Activated naive CD4-positive, alpha-beta T cell treated with Interleukin-2 at 50 U/mL for 16 hours (primary cell): ENCODE measurements around the gene LMBR1L.
A peak's percentile ranks its signal among the peaks of the same experiment; 100 is the strongest.

Experiments used
- DNase-seq: peaks from one replicate; pipeline ENCODE4 v3.0.0-alpha.2; 2020

The LMBR1L gene

DNA sequence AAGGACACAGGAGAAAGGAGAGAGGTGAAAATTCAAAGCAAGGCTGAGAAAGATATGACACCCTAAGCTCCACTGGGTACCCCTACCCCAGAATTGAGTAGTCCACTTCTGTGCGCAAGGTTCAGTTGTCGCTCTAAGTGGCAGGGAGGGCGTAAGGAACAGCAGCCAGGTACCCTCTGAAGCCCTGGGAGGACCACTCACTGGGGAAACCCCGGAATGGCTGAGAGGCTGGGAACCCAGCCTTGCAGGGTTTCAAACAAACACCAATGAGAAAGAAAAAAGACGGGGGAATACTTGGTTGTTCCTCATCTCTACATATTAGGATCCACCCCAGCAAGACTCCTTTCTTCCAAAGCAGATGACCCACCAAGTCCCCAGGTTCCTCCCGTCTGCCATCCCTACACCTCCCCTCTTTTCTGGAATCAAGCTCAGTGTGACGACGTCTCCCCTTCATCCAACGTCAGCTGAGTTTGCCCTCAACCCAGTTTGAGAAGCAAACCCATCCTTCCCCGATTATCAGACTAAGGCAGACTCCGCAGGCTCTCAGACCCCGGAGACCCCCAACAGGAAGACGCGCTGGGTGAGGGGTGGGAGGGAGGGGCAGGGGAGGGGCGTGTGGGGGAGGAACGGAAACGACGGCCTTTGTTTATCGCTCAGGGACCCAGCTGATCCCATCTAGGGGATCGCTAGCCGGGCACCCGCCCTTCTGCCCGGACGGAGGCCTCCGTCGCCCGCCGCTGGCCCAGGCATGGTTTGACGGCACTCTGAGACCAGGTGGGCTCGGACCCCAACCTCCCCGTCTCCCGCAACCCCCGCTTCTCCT lies 795 bp downstream of the LMBR1L start:
- DNase-seq = peak; percentile 16

GRCh38 chr12:49108958-49109404 lies 1.7 kb downstream of the LMBR1L start:
- no peak for DNase-seq

GRCh38 chr12:49105504-49106084 lies 5.1 kb downstream of the LMBR1L start:
- DNase-seq = no peak

DNA sequence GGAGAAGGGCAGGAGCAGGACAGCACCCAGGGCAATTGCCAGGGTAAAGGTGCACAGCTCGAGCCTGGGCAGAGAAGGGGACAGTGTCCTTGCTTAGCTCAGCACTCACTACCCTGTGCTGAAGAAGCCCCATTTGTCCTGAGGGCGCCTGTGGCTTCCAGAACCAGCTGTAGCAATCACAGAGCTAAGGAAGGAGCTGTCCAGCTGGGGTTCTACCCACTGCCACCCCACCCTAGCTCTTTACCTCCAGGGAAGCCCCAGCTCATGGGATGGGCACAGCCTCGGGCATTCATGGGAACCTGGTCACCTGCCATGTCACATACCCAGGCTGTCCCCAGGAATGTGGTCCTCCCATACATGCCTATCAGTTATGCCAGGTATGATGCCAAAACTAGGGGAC lies 5.8 kb downstream of the LMBR1L start:
- no peak for DNase-seq

DNA sequence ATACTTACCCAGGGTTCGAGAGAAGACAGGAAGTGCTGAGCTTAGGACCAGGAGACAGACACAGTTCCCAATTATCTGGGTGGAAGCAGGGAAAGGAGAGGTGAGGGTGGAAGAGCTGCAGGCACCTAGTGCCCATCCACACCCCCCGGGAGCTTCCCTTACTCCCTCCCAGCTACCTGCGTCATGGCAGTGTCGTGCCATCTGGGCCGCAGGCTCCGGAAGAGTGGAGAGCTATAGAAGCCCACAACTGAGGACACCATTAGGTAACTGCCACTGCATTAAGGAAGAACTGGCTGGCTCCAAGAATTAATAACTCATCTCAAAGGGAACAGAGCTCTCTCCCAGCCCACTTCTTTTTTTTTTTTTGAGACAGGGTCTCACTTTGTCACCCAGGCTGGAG lies 10.3 kb downstream of the LMBR1L start:
- no peak for DNase-seq

DNA sequence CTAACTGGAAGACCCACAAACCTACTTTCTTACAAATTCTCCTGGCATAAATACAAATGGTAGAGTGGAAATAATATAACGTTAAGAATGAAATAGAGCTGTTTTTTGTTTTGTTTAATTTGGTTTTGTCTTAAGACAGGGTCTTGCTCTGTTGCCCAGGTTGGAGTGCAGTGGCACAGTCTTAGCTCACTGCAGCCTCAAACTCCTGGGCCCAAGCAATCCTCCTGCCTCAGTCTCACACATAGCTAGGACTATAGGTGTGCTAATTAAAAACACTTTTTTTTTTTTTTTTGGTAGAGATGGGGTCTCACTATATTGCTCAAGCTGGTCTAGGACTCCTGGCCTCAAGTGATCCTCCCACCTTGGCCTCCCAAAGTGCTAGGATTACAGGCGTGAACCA lies 11.9 kb downstream of the LMBR1L start:
- no peak for DNase-seq

GRCh38 chr12:49098035-49098451 lies 12.6 kb downstream of the LMBR1L start:
- DNase-seq = peak; percentile 71

- DNase-seq = no peak
These were observed 13.3 kb downstream of the LMBR1L start for GRCh38 chr12:49097381-49097780.

- DNase-seq = no peak
These were observed 15.7 kb downstream of the LMBR1L start for GRCh38 chr12:49094975-49095365.

DNA sequence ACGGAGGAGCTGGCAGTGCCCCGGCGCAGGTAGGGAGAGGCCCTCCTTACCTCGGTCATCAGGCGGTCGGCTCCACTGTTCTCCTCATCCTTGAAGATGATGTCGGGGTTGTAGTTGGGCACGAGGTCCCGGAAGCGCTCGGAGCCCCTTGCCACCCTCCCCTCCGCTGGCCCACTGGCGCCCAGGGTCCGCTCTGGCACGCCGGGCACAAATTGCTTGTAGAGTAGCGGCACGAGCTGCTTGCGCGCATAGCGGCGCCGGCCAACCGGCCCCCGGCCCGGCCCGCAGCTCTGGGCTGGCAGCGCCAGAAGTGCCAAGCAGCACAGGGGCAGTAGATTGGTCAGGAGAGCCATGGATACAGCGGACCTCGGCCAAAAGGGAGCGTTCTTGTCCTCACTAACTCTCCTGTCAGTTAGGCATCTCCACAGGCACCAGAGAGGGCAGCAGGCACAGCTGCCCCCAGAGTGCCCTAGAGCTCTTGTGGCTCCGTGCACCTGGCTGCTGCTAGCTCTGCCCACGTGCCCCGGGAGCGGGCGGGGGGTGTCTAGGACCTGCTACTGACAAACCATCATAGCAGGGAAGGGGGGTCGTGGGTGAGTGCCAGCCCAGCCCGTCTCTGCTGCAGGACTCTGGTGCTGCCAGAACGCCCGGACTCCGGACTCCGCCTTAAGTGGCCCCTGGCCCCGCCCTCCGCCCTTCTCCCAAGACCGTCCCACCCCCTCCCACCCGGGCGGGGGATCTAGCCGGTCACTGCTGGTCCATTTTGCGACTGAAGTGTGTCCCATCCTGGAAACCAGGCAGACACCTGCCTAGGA lies 16.3 kb downstream of the LMBR1L start, which contains the start of gene DHH:
TSS of gene DHH (minus strand) at position 642 of the 815 bp plus-strand sequence. CDS start at position 353, 289 bp downstream.
- DNase-seq = peak; percentile 6

DNA sequence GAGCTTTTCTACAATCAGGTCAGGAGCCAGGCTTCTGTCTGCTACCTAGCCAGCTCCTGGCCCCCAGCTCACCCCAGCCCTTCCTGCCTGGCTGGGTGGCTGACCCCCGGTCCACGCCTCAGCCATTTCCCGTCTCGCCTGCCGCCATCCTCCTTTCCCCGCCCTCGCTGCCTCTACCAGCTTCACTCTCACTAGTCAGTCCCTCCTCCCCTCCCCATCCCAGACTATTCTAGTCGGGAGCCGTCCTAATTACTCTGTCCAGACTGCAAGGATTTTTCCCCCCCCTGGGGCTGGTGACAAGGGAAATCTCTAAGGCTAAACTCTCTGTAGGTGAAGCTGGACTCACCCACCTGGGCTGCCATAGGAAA lies 16.9 kb downstream of the LMBR1L start:
- DNase-seq = no peak

GRCh38 chr12:49092816-49093406 lies 17.7 kb downstream of the LMBR1L start:
- DNase-seq = no peak

DNA sequence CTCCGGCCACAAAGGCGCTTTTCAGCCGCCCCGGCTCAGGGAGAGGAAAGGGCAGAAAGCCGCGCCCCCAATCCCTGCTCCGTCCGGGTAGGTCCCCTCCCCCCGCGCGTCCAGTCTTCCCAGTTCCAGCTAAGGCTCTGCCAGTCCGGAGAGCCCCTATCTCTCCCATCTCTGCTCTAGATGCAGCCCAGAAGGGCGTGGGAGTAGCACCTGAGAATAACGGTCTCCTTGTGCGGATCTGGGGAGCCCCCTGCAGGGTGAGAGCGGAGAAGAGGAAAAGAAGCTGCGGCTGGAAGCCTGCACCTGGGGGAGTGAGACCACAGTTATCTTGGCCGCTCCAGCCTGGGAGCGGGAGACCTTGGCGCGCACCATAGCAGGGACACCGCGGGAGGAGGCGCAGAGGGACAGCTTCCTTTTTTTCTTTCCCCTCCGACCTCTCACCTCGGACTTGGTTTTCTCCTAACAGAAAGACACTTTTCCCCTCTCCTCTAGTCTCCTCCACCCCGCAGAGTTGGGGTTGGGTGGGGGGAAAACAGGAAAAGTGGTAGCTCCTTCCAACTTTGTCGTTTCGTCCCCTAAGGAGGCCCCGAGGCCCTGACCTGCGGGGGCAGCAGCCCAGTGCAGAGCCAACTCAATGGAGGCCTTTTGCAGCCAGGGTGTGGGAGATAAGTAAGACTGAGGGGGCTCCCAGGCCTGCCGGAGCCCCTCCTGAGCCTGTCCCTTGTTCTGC lies 18.4 kb downstream of the LMBR1L start:
- peak; percentile 68 for DNase-seq

DNA sequence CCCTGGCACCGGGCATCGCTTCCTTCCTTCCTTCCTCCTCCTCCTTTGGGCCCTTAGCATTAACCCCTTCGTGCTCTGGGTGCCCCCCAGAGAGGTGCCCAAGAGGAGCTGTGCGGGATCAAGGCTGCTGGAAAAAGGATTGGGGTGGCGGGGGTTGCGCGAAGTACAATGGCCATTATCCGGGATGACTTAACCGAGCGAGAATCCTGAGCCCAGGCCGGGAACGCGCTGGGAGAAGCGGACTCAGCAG lies 18.9 kb downstream of the LMBR1L start:
- DNase-seq = no peak

GRCh38 chr12:49091056-49091835 lies 19.4 kb downstream of the LMBR1L start:
- no peak for DNase-seq

DNA sequence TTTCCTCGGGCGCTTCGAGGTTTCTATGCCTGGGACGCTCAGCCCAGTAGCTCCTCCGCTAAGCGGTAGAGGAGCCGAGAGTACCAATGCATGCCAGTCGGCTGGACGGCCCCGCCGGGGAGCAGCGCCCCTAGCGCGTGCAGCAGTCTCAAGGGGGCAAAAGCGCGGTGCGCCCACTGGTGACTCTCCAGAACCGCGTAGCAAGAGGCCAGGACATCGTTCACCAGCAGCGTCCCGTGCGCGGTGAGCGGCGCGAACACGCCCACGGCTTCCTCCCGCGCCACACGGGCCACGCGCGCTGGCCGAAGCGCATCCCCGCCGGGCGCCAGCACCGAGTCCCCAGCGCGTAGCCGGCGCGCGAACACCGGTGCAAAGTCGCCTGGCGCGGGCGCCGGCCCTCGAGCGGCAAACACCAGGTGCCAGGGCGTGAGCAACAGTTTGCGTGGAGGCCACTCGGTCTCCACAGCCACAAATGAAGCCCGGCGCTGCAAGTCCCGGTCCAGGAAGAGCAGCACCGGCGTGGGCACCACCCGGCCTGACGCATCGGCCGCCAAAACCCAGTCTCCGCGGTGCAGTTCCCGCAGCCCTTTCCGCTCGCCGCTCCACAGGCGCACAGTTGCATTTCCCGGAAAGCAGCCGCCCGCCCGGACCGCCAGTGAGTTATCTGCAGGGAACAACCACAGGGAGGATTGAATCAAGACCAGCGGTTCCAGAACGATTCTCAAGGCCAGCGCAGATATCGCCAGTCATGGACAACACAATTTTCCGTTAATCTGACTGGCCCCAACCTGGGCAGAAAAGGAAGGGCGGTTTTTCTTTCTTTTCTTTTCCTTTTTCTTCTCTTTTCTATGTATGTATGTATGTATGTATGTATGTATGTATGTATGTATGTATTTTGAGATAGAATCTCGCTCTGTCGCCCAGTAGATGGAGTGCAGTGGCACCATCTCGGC lies 20.6 kb downstream of the LMBR1L start:
- DNase-seq = peak; percentile 48

GRCh38 chr12:49088932-49089330 lies 21.7 kb downstream of the LMBR1L start:
- no peak for DNase-seq

DNA sequence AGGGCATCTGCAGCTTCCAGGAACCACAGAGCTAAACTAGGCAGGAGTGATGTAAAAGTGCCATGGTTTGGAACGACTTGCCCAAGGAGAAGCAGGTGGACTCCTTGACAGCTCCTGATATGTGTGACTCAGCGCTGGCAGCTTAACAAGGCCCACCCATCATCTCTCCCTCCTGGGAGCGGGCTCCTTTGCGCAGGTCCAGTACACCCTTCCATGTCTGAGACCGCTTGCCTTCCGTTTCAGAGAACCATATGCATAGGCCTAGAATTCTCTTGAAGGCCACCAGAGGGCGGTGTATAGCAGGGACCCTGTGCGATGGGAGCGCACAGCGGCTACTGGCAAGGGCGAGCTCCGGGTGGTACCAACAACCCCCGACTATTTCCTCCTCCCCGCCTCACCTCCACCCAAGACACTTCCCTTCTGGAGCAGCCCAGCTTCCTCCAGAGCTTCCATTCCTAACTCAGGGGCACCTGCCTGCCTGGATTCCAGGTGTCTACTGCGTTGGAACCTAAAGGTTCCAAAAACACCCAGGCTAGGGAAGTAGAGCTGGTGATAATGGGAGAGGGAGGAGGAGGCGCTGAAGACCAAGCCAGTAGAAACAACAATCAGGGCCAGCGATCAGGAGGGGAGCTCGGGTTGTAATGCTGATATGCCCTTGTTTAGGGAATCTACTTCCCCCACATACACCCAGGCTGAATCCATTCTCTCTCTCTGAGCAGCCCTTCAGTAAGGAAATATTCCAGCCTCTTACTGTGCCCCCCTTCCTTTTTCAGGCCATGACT lies 22.3 kb downstream of the LMBR1L start:
- DNase-seq = peak; percentile 68

DNA sequence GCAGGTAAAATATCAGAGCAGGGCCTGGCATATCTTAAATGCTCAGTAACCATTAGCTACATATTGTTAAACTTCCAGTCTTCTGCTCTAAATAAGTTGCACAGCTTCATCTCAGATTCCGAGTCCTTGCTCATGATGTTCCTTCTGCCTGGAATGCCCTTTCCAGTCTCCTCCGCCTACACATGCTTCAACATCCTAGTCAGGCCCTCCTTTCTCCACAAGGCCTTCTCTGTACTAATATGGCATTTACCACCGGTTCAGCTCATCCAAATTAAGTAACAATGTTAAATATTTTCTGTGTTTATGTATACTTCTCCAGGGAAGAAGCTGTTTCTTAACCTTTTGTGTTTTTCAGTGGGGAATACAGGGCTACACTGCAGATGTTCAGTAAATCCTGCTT lies 24.5 kb downstream of the LMBR1L start:
- no peak for DNase-seq

DNA sequence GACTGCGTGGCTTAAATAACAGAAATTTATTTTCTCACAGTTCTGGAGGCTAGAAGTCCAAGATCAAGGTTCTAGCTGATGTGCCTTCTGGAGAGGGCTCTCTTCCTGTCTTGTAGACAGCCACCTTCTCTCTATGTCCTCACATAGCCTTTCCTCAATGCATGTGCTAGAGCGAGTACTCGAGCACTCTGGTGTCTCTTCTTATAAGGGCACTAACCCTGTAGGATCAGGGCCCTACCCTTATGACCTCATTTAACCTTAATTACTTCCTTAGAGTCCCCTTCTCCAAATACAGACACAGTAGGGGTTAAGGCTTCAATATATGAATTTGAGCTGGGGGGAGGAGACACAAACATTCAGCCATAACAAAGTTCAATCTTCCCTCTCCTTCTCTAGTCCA lies 26.2 kb downstream of the LMBR1L start:
- no peak for DNase-seq
